Measurements from ENCODE around the gene SLC19A1.
A peak's percentile ranks its signal among the peaks of the same experiment; 100 is the strongest.

The SLC19A1 gene

DNA sequence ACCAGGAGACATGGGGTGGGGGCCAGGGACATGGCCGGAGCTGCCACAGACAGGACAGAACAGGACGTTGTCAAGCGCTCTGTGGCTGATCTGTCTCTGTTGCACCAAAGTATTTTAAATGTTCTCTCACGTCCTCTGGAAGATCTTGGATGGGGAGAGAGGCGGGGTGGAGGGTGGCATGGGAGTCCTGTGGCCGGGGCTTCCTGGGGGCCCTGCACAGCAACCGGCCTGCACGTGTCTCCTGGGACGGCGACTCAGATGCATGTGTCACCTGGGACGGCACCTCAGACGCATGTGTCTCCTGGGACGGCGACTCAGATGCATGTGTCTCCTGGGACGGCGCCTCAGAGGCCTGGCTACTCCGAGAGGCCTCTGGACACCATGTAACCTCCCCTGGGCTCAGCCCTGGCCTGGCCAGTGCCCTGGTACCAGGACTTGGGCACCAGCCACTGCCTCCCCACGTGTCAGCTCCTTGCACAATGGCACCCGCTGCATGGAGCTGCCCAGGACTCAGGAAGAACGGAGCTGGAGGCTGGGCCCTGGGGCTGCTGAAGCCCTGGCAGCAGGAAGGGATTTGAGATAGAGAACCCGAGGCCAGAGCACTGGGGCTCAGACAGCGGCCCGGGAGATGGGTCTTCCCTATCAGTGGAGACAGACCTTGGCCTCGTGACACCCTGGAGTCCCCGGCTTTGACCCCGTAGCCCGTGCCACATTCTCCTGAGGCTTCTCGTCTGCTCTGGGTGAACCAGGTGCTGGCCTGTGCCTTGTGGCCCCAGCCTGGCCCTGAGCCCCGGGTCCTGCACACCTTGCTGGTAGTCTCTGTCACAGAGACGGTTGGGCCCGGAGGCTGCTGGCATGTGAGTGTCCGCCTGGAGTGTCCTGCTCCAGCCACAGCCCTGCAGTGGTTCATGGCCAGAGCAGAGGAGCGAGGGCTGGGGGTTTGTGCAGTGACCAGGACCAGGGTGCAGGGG lies 14.7 kb upstream of the SLC19A1 start:
- TF ChIP-seq, protein P1, sequence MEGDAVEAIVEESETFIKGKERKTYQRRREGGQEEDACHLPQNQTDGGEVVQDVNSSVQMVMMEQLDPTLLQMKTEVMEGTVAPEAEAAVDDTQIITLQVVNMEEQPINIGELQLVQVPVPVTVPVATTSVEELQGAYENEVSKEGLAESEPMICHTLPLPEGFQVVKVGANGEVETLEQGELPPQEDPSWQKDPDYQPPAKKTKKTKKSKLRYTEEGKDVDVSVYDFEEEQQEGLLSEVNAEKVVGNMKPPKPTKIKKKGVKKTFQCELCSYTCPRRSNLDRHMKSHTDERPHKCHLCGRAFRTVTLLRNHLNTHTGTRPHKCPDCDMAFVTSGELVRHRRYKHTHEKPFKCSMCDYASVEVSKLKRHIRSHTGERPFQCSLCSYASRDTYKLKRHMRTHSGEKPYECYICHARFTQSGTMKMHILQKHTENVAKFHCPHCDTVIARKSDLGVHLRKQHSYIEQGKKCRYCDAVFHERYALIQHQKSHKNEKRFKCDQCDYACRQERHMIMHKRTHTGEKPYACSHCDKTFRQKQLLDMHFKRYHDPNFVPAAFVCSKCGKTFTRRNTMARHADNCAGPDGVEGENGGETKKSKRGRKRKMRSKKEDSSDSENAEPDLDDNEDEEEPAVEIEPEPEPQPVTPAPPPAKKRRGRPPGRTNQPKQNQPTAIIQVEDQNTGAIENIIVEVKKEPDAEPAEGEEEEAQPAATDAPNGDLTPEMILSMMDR (conservative IDR thresholded peaks at IDR 0.05; ENCODE audit: low read length): no peak
- no peak for DNase-seq (ENCODE audit: low read depth)
- H3K4me3 ChIP-seq (ENCODE audit: low read length): no peak overlapping the region

DNA sequence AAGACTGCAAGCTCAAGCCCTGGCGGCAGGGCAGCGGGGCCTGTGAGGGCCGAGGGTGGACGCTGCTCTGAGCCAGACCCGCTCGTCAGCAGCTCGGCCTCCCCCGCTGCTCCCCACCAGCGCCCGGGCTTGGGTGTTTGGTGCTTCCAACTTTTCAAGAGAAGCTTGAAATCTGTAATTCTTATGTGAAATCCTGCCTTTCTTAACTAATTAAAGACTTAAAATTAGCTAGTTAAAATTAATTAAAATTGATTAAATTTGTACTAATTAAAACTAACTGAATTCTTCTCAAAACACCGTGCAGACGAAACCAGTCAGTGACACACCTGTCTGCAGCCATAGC lies 14.0 kb upstream of the SLC19A1 start:
- peak overlapping the region; percentile 9; the same call in 1 of the 2 replicates for H3K4me3 ChIP-seq (ENCODE audit: low read length)
- no peak for DNase-seq (ENCODE audit: low read depth)
- TF ChIP-seq, protein P1 (conservative IDR thresholded peaks at IDR 0.05; ENCODE audit: low read length): no peak

DNA sequence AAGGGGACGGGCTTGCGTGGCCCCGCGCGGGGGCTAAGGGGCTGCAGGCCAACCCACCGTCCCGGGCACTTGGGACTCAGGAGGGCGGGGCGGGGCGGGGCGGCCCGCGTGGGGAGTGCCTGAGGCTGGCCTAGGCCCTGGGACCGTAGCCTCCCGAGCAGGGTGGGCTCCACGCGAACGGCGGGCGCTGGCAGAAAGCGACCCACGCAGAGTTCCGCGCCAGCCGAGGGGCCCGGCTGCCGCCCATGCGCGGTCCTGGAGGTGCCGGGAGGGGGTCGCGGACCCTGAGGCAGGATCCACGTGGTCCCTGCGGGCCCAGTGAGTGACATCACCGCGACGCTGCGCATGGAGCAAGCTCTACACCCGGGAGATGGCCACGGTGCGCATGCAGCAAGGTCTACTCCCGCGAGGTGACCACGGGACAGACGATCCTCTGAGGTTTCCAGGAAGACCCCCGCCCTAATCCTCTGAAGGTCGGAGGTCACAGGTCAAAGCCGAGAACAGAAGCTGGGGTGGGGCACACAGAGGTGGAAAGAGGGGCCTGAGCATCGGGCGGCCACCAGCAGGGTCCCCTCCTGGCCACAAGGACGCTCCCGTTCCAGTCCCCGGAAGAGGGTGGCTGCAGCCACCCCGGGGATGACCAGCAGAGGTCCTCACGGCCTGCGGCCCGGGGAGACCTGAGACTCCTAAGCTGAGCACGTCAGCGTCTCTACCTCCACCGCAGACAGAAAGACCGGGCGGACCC lies 13.5 kb upstream of the SLC19A1 start:
- DNase-seq (ENCODE audit: low read depth): peak; percentile 61
- H3K4me3 ChIP-seq (ENCODE audit: low read length): peak overlapping the region; percentile 50
- TF ChIP-seq, protein P1 (conservative IDR thresholded peaks at IDR 0.05; ENCODE audit: low read length): peak; percentile 63

DNA sequence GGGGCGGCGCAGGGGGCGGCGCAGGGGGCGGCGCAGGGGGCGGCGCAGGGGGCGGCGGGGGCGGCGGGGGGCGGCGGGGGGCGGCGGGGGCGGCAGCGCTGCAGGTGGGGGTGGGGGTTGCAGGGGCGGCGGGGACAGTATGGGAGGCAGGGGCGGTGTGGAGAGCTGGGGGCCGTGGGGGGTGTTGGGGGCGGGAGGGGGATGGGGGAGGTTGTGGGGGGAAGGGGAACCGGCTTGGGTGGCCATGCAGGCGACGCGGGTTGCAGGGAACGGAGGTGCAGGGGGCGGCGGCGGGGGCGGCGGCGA lies 13.0 kb upstream of the SLC19A1 start:
- TF ChIP-seq, protein P1 (conservative IDR thresholded peaks at IDR 0.05; ENCODE audit: low read length): no peak

DNA sequence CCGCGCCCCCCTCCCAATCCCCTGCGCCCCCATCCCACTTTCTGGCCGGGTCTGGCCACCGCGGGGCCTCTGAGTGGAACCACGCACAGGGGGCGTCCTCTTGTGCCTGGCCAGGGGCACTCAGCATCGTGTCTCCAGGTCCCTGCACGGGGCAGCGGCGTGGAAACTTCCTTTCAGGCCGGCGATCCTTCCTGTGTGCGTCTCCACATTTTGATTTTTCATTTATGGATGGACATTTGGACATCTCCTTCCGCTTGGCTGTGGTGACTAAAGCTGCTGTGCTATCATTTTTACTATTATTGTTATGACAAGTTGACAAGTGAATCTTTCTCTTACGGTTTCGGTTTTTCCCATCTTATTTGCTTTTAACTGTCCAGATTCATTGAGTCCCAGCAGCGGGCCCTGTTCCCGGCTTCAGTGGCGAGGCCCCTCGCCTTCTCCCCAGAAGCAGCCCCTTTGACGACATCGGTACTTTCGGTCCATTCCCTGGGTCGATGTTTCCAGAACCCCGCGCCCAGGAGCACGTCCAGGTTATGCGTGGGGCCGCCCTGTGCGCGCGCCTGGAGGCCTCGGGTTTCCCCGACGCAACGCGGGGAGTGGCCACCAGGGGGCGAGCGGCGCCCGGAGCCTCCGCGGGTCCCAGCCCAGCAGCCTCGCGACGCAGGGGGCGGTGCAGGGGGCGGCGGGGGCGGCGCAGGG lies 12.4 kb upstream of the SLC19A1 start:
- TF ChIP-seq, protein P1 (conservative IDR thresholded peaks at IDR 0.05; ENCODE audit: low read length): peak; percentile 56
- peak; percentile 37 for DNase-seq (ENCODE audit: low read depth)
- peak overlapping the region; percentile 66 for H3K4me3 ChIP-seq (ENCODE audit: low read length)

More for the DNA sequence above, 13.0 kb upstream of the SLC19A1 start:
- DNase-seq (ENCODE audit: low read depth): no peak
- H3K4me3 ChIP-seq (ENCODE audit: low read length): no peak overlapping the region

DNA sequence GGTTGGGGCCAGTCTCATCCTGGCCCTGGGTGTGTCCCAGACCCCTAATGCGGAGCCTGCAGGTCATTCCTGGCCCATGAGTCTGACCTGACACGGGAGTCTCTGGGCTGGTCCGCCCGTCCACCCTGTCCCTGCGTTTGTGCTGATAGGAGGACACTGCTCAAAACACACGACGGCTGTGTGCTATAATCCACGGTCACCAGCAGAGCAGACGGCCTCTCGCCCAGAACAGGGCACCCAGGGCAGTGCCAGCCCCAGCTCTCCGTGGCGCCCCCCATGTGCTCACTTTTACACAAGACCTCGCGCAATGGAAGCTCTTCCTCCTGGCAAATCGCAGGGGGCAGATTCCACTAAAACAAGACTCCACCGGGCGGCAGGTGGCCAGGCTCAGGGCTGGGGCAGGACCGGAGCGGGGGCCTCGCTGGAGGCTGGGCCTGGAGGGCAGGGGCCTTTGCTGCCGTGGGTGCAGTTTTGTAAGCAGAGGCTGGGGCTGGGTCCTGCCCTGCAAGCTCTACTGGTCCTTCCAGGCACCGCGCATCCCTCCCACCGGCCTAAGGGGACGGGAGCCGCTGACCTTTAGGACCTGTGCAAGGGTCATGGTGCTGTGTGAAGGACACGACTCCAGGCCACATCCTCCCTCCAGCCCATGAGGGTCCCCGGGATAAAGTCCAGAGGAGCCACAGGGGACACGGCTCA lies 10.6 kb upstream of the SLC19A1 start:
- TF ChIP-seq, protein P1 (conservative IDR thresholded peaks at IDR 0.05; ENCODE audit: low read length): no peak
- DNase-seq (ENCODE audit: low read depth): no peak
- no peak overlapping the region for H3K4me3 ChIP-seq (ENCODE audit: low read length)
